ENCODE results near the gene MDP1. TPM values are rescaled to one million over a fixed set of nuclear protein-coding genes. Genes with fewer than 3 reads are reported as not detected.

Gene MDP1
- total and polyA plus RNA-seq, 10 of the 15 experiments (the other 5 are each of a cell fraction or from before 2014, with no cell fraction given), result 10.4 to 45.8 (median 23.5) TPM

GRCh38 chr14:24246765-24247212 is 30.9 kb upstream of the MDP1 start (continued):
- TF ChIP-seq RELA (IDR thresholded peaks at IDR 0.05; ENCODE audit: borderline replicate concordance, partially characterized antibody) (no peak), RFX5 (IDR thresholded peaks at IDR 0.05; ENCODE audit: low read depth, low read length) (no peak), PAX5 (IDR thresholded peaks at IDR 0.05; ENCODE audit: borderline replicate concordance, low read depth, low read length) (no peak), CBFB (IDR thresholded peaks at IDR 0.05; ENCODE audit: low read depth) (no peak), ZBED1 (IDR thresholded peaks at IDR 0.05; ENCODE audit: borderline replicate concordance) (no peak), RBBP5 (conservative IDR thresholded peaks at IDR 0.05) (0 out of 2 replicates have a peak, but pooled peaks have one; percentile 81), SIN3A (IDR thresholded peaks at IDR 0.05; ENCODE audit: low read depth, low read length) (no peak), SMARCA5 (IDR thresholded peaks at IDR 0.05) (no peak), RB1 (IDR thresholded peaks at IDR 0.05; ENCODE audit: borderline replicate concordance) (no peak), ZNF24 (IDR thresholded peaks at IDR 0.05) (no peak), MTA3 (IDR thresholded peaks at IDR 0.05; ENCODE audit: borderline replicate concordance, low read length) (no peak), SIX5 (IDR thresholded peaks at IDR 0.05; ENCODE audit: low read depth, low read length, severe bottlenecking) (no peak), NBN (IDR thresholded peaks at IDR 0.05) (no peak), FOXM1 (IDR thresholded peaks at IDR 0.05; ENCODE audit: low read depth, low read length) (no peak), MEF2A (IDR thresholded peaks at IDR 0.05; ENCODE audit: insufficient read depth, low read depth, low read length) (no peak), SREBF2 (IDR thresholded peaks at IDR 0.05; ENCODE audit: low read length) (no peak), BCL11A (IDR thresholded peaks at IDR 0.05; ENCODE audit: low read depth, low read length) (0 out of 2 replicates have a peak, but pooled peaks have one; percentile 8), ZNF384 (IDR thresholded peaks at IDR 0.05; ENCODE audit: borderline replicate concordance, low read depth, low read length) (no peak), PAX8 (IDR thresholded peaks at IDR 0.05) (no peak), YY1 (IDR thresholded peaks at IDR 0.05; ENCODE audit: low read depth, low read length) (no peak), NFYB (IDR thresholded peaks at IDR 0.05; ENCODE audit: insufficient read depth, low read depth, low read length) (no peak), ESRRA (IDR thresholded peaks at IDR 0.05; ENCODE audit: low read length) (no peak), CREB1 (IDR thresholded peaks at IDR 0.05; ENCODE audit: low read depth) (no peak), EZH2 (IDR thresholded peaks at IDR 0.05; ENCODE audit: borderline replicate concordance, control insufficient read depth, low read depth, low read length) (no peak), SUZ12 (IDR thresholded peaks at IDR 0.05; ENCODE audit: unreplicated experiment) (no peak)
- TF ChIP-seq, protein P1, sequence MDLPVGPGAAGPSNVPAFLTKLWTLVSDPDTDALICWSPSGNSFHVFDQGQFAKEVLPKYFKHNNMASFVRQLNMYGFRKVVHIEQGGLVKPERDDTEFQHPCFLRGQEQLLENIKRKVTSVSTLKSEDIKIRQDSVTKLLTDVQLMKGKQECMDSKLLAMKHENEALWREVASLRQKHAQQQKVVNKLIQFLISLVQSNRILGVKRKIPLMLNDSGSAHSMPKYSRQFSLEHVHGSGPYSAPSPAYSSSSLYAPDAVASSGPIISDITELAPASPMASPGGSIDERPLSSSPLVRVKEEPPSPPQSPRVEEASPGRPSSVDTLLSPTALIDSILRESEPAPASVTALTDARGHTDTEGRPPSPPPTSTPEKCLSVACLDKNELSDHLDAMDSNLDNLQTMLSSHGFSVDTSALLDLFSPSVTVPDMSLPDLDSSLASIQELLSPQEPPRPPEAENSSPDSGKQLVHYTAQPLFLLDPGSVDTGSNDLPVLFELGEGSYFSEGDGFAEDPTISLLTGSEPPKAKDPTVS (IDR thresholded peaks at IDR 0.05; ENCODE audit: low read depth, low read length), result no peak
- TF ChIP-seq, protein P2, sequence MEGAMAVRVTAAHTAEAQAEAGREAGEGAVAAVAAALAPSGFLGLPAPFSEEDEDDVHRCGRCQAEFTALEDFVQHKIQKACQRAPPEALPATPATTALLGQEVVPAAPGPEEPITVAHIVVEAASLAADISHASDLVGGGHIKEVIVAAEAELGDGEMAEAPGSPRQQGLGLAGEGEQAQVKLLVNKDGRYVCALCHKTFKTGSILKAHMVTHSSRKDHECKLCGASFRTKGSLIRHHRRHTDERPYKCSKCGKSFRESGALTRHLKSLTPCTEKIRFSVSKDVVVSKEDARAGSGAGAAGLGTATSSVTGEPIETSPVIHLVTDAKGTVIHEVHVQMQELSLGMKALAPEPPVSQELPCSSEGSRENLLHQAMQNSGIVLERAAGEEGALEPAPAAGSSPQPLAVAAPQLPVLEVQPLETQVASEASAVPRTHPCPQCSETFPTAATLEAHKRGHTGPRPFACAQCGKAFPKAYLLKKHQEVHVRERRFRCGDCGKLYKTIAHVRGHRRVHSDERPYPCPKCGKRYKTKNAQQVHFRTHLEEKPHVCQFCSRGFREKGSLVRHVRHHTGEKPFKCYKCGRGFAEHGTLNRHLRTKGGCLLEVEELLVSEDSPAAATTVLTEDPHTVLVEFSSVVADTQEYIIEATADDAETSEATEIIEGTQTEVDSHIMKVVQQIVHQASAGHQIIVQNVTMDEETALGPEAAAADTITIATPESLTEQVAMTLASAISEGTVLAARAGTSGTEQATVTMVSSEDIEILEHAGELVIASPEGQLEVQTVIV (IDR thresholded peaks at IDR 0.05; ENCODE audit: borderline replicate concordance, partially characterized antibody), result no peak
- TF ChIP-seq, protein P3, sequence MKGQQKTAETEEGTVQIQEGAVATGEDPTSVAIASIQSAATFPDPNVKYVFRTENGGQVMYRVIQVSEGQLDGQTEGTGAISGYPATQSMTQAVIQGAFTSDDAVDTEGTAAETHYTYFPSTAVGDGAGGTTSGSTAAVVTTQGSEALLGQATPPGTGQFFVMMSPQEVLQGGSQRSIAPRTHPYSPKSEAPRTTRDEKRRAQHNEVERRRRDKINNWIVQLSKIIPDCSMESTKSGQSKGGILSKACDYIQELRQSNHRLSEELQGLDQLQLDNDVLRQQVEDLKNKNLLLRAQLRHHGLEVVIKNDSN (IDR thresholded peaks at IDR 0.05; ENCODE audit: borderline replicate concordance, extremely low read length, insufficient read depth, low read depth, low read length), result no peak
- TF ChIP-seq, protein P4, sequence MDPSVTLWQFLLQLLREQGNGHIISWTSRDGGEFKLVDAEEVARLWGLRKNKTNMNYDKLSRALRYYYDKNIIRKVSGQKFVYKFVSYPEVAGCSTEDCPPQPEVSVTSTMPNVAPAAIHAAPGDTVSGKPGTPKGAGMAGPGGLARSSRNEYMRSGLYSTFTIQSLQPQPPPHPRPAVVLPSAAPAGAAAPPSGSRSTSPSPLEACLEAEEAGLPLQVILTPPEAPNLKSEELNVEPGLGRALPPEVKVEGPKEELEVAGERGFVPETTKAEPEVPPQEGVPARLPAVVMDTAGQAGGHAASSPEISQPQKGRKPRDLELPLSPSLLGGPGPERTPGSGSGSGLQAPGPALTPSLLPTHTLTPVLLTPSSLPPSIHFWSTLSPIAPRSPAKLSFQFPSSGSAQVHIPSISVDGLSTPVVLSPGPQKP (IDR thresholded peaks at IDR 0.05; ENCODE audit: low read depth, low read length), result no peak

Measured in GM12878 (cell line).